Stimulated activated CD4-positive, alpha-beta T cell treated with anti-CD3 and anti-CD28 coated beads, Interleukin-12 subunit alpha, Interleukin-12 subunit beta, amount 100 ng/mL, for 48 hours (primary cell): ENCODE results near the gene COLEC12.

ENCODE experiments used
- DNase-seq, 3 donors: peaks; one replicate each; pipeline ENCODE4 v3.0.0-alpha.2; 2020; ENCODE audit warnings: low read depth in 2 of 3, low spot score in 1 of 3

Gene COLEC12

GRCh38 chr18:475202-476031, 25.1 kb downstream of the COLEC12 start:
- DNase-seq: no peak

- no peak for DNase-seq
These were observed 26.1 kb downstream of the COLEC12 start for GRCh38 chr18:474416-474815.

- DNase-seq: no peak
These were observed 26.7 kb downstream of the COLEC12 start for GRCh38 chr18:473802-474201.

- DNase-seq: no peak
These were observed 28.8 kb downstream of the COLEC12 start for GRCh38 chr18:471716-472115.

- no peak for DNase-seq
These were observed 29.6 kb downstream of the COLEC12 start for GRCh38 chr18:470661-471501.

- DNase-seq: no peak
These were observed 31.3 kb downstream of the COLEC12 start for GRCh38 chr18:468955-469790.

GRCh38 chr18:463827-464541, 36.5 kb downstream of the COLEC12 start:
- DNase-seq: no peak

GRCh38 chr18:463403-463802, 37.1 kb downstream of the COLEC12 start:
- DNase-seq: no peak

- DNase-seq: no peak
These were observed 38.7 kb downstream of the COLEC12 start for GRCh38 chr18:461762-462161.

GRCh38 chr18:460791-461190, 39.7 kb downstream of the COLEC12 start:
- no peak for DNase-seq

GRCh38 chr18:459814-460593, 40.5 kb downstream of the COLEC12 start:
- DNase-seq: no peak

- DNase-seq: no peak
These were observed 42.7 kb downstream of the COLEC12 start for GRCh38 chr18:457521-458412.

GRCh38 chr18:457140-457519, 43.4 kb downstream of the COLEC12 start:
- no peak for DNase-seq

- no peak for DNase-seq
These were observed 44.0 kb downstream of the COLEC12 start for GRCh38 chr18:456361-457139.

GRCh38 chr18:453400-453799, 47.1 kb downstream of the COLEC12 start:
- DNase-seq: no peak

GRCh38 chr18:452816-453215, 47.7 kb downstream of the COLEC12 start:
- DNase-seq: no peak

- DNase-seq: no peak
These were observed 51.1 kb downstream of the COLEC12 start for GRCh38 chr18:449374-449773.

- DNase-seq: no peak
These were observed 52.2 kb downstream of the COLEC12 start for GRCh38 chr18:448116-448790.
